Neural cell (in vitro differentiated cells): Measurements from ENCODE around the gene SLC17A5. TPM values are rescaled to one million over a fixed set of nuclear protein-coding genes. Genes with fewer than 3 reads are reported as not detected.

Experiments used
- H2AFZ ChIP-seq: fragments of 200-600, 300-800 bp; sonication (generic), shearing (Covaris generic); 2 replicates; pipeline ENCODE4 v1.6.0; 2014; ENCODE audit warnings: low read depth, mild to moderate bottlenecking, antibody characterized with exemption, low read length, moderate library complexity
- H3F3A ChIP-seq: fragments of 200-600 bp; shearing (Covaris generic); 2 replicates; pipeline ENCODE4 v1.6.1; 2016; ENCODE audit warnings: mild to moderate bottlenecking, moderate library complexity, mixed read lengths, antibody characterized with exemption, low read length; ENCODE audit not compliant: insufficient read depth, poor library complexity, severe bottlenecking
- H3K27ac ChIP-seq: fragments of 200-600, 300-800 bp; sonication (generic), shearing (Covaris generic); 2 replicates; pipeline ENCODE4 v1.5.1; 2014; ENCODE audit warnings: mild to moderate bottlenecking, low read length, moderate library complexity
- H3K27me3 ChIP-seq: fragments of 300-800, 200-600 bp; sonication (generic), shearing (Covaris generic); 2 replicates; pipeline ENCODE4 v1.6.0; 2014; ENCODE audit warnings: mild to moderate bottlenecking, low read depth, low read length, moderate library complexity; ENCODE audit not compliant: insufficient read depth
- H3K36me3 ChIP-seq: fragments of 300-800, 200-600 bp; sonication (generic), shearing (Covaris generic); 2 replicates; pipeline ENCODE4 v1.5.1; 2014; ENCODE audit warnings: mild to moderate bottlenecking, antibody characterized with exemption, low read length, moderate library complexity; ENCODE audit not compliant: insufficient read depth
- H3K4me2 ChIP-seq: fragments of 300-800, 200-600 bp; sonication (generic), shearing (Covaris generic); 2 replicates; pipeline ENCODE4 v1.6.0; 2014; ENCODE audit warnings: mild to moderate bottlenecking, low read length
- H3K4me3 ChIP-seq: fragments of 300-800, 200-600 bp; sonication (generic), shearing (Covaris generic); 2 replicates; pipeline ENCODE4 v1.5.1; 2014; ENCODE audit warnings: mild to moderate bottlenecking, low read length, moderate library complexity
- H3K79me2 ChIP-seq: fragments of 200-600 bp; shearing (Covaris generic); replicated peaks from 2 replicates; pipeline ENCODE4 v1.6.0; 2014; ENCODE audit warnings: mild to moderate bottlenecking, low read length, moderate library complexity; ENCODE audit not compliant: insufficient read depth
- H3K9ac ChIP-seq: fragments of 300-800, 200-600 bp; sonication (generic), shearing (Covaris generic); 2 replicates; pipeline ENCODE4 v1.6.1; 2016; ENCODE audit warnings: mild to moderate bottlenecking, low read length, mixed read lengths
- H3K9me2 ChIP-seq: fragments of 200-600 bp; shearing (Covaris generic); 2 replicates; pipeline ENCODE4 v1.6.1; 2016; ENCODE audit warnings: mild to moderate bottlenecking, low read length, mixed read lengths; ENCODE audit not compliant: insufficient read depth
- H3K9me3 ChIP-seq: fragments of 200-600, 300-800 bp; sonication (generic), shearing (Covaris generic); 2 replicates; pipeline ENCODE4 v1.6.1; 2016; ENCODE audit warnings: mild to moderate bottlenecking, mixed run types, low read length, moderate library complexity, mixed read lengths
- H4K20me1 ChIP-seq: fragments of 200-600 bp; shearing (Covaris generic); 2 replicates; pipeline ENCODE4 v1.6.1; 2016; ENCODE audit warnings: mild to moderate bottlenecking, mixed run types; ENCODE audit not compliant: insufficient read depth
- EP300 ChIP-seq: fragments of 450-650 bp; conservative IDR thresholded peaks from 2 replicates; pipeline ENCODE4 v1.6.1; 2014; ENCODE audit warnings: antibody characterized with exemption, mild to moderate bottlenecking, moderate library complexity; ENCODE audit not compliant: poor library complexity, severe bottlenecking
- EZH2 ChIP-seq: fragments of 200-600, 300-800 bp; shearing (Covaris generic), sonication (generic); IDR thresholded peaks from 2 replicates; pipeline ENCODE4 v1.6.1; 2014; ENCODE audit warnings: antibody characterized with exemption, low read length, borderline replicate concordance, mild to moderate bottlenecking; ENCODE audit not compliant: insufficient read depth, poor library complexity, severe bottlenecking
- MXI1 ChIP-seq: fragments of 450-650 bp; conservative IDR thresholded peaks from 2 replicates; pipeline ENCODE4 v1.6.1; 2014; ENCODE audit warnings: antibody characterized with exemption, mild to moderate bottlenecking; ENCODE audit not compliant: poor library complexity, severe bottlenecking
- POLR2AphosphoS5 ChIP-seq: IDR thresholded peaks from 2 replicates; pipeline ENCODE4 v1.6.1; 2012
- RAD21 ChIP-seq: fragments of 450-650 bp; conservative IDR thresholded peaks from 2 replicates; pipeline ENCODE4 v1.6.1; 2014; ENCODE audit warnings: antibody characterized with exemption, mild to moderate bottlenecking, moderate library complexity
- SMC3 ChIP-seq: fragments of 450-650 bp; conservative IDR thresholded peaks from 2 replicates; pipeline ENCODE4 v1.6.1; 2014; ENCODE audit warnings: antibody characterized with exemption, mild to moderate bottlenecking, moderate library complexity; ENCODE audit not compliant: poor library complexity
- TAF1 ChIP-seq: IDR thresholded peaks from 2 replicates; pipeline ENCODE4 v1.6.1; 2012; ENCODE audit warnings: low read depth
- polyA plus RNA-seq: library from polyadenylated mRNA; depleted of rRNA; stranded (reverse); fragments of >200 nt; gene quantifications from 2 replicates; pipeline ENCODE4 v1.2.3, GENCODE V29; 2014
- TF ChIP-seq, protein P1 (sequence below): fragments of 450-650 bp; IDR thresholded peaks from 2 replicates; pipeline ENCODE4 v1.5.1; 2014; ENCODE audit warnings: antibody characterized with exemption, mild to moderate bottlenecking, moderate library complexity; ENCODE audit not compliant: poor library complexity, severe bottlenecking
- TF ChIP-seq, protein P2 (sequence below): IDR thresholded peaks from 2 replicates; pipeline ENCODE4 v1.6.1; 2012; ENCODE audit warnings: borderline replicate concordance

Gene SLC17A5
- polyA plus RNA-seq, 1 donor from 2014 or later: 12.3 TPM

DNA sequence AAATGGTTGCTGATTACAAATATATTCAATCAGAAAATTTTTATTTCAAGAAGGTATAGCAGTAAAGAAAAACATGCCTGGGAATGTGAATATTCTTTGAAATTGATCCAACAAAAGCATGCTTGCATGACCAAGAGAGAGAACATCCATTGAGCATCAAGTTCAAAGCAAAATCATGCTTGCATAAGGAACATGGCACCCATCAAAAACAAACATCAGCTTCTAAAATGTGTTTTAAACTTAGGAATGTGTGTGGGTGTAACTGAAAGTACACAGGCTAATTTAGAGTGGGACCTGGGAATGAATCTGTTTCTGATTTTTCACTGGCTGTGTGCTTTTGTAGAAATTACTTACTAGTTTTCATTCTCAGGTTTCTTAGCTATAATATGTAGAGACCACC, 5.6 kb downstream of the SLC17A5 start:
- Histone ChIP-seq H3K9ac (no peak overlapping the region), H3K27ac (no peak overlapping the region), H3F3A (no peaks in the 10 kb centered on the region), H3K4me2 (no peak overlapping the region), H3K36me3 (no peaks in the 10 kb centered on the region), H3K27me3 (no peaks in the 10 kb centered on the region), H4K20me1 (no peaks in the 10 kb centered on the region), H2AFZ (no peak overlapping the region), H3K79me2 (no peaks in the 10 kb centered on the region), H3K4me3 (no peak overlapping the region), H3K9me3 (no peaks in the 10 kb centered on the region), H3K9me2 (no peaks in the 10 kb centered on the region)
- TF ChIP-seq MXI1: no peak
- no peak for TF ChIP-seq POLR2AphosphoS5
- TF ChIP-seq, protein P1, sequence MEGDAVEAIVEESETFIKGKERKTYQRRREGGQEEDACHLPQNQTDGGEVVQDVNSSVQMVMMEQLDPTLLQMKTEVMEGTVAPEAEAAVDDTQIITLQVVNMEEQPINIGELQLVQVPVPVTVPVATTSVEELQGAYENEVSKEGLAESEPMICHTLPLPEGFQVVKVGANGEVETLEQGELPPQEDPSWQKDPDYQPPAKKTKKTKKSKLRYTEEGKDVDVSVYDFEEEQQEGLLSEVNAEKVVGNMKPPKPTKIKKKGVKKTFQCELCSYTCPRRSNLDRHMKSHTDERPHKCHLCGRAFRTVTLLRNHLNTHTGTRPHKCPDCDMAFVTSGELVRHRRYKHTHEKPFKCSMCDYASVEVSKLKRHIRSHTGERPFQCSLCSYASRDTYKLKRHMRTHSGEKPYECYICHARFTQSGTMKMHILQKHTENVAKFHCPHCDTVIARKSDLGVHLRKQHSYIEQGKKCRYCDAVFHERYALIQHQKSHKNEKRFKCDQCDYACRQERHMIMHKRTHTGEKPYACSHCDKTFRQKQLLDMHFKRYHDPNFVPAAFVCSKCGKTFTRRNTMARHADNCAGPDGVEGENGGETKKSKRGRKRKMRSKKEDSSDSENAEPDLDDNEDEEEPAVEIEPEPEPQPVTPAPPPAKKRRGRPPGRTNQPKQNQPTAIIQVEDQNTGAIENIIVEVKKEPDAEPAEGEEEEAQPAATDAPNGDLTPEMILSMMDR: no peak
- no peak for TF ChIP-seq TAF1
- no peak for TF ChIP-seq EZH2
- TF ChIP-seq EP300: no peak
- TF ChIP-seq, protein P2, sequence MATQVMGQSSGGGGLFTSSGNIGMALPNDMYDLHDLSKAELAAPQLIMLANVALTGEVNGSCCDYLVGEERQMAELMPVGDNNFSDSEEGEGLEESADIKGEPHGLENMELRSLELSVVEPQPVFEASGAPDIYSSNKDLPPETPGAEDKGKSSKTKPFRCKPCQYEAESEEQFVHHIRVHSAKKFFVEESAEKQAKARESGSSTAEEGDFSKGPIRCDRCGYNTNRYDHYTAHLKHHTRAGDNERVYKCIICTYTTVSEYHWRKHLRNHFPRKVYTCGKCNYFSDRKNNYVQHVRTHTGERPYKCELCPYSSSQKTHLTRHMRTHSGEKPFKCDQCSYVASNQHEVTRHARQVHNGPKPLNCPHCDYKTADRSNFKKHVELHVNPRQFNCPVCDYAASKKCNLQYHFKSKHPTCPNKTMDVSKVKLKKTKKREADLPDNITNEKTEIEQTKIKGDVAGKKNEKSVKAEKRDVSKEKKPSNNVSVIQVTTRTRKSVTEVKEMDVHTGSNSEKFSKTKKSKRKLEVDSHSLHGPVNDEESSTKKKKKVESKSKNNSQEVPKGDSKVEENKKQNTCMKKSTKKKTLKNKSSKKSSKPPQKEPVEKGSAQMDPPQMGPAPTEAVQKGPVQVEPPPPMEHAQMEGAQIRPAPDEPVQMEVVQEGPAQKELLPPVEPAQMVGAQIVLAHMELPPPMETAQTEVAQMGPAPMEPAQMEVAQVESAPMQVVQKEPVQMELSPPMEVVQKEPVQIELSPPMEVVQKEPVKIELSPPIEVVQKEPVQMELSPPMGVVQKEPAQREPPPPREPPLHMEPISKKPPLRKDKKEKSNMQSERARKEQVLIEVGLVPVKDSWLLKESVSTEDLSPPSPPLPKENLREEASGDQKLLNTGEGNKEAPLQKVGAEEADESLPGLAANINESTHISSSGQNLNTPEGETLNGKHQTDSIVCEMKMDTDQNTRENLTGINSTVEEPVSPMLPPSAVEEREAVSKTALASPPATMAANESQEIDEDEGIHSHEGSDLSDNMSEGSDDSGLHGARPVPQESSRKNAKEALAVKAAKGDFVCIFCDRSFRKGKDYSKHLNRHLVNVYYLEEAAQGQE: no peak
- no peak for TF ChIP-seq SMC3
- no peak for TF ChIP-seq RAD21

DNA sequence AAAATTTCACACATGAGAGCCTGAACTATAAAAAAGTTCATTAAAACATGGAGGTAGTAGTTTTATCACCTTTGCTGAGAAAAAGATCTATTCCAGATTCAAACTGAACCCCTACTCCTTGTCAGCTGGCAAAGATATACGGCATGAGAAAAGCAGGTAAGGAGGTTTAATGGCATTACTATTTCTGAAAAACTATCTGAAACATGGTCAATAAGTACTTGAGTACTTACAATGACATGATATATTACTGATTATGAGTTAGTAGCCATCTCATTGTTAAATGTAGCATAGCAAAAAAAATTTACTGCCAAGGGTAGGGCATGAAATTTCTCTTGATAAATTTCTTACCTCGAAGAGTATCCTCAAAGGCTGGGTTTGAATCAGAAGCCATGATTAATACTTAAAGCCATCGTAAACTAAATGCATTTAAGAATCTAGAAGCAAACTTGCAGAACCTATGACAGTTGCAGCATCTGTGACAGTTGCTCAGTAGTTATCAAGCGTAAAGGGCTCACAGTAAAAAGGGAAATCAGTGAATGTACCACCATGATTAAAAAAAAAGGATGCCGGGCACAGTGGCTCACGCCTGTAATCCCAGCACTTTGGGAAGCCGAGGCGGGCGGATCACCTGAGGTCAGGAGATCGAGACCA, 8.7 kb downstream of the SLC17A5 start:
- H3K9me2 ChIP-seq: no peaks in the 10 kb centered on the region
- H3F3A ChIP-seq: no peaks in the 10 kb centered on the region
- H3K27me3 ChIP-seq: no peaks in the 10 kb centered on the region
- no peak overlapping the region for H3K4me3 ChIP-seq
- H4K20me1 ChIP-seq: no peaks in the 10 kb centered on the region
- H3K9me3 ChIP-seq: no peaks in the 10 kb centered on the region
- H3K4me2 ChIP-seq: no peak overlapping the region
- TF ChIP-seq MXI1 (no peak), EZH2 (no peak), SMC3 (no peak), EP300 (no peak), TAF1 (no peak), POLR2AphosphoS5 (no peak), RAD21 (no peak)
- TF ChIP-seq, protein P1: no peak
- H3K27ac ChIP-seq: no peak overlapping the region
- H2AFZ ChIP-seq: no peak overlapping the region
- H3K36me3 ChIP-seq: no peaks in the 10 kb centered on the region
- no peak overlapping the region for H3K9ac ChIP-seq
- no peaks in the 10 kb centered on the region for H3K79me2 ChIP-seq
